HG03103 (cell line): Measurements from ENCODE around the gene ELAVL1.
"Not testable (repeated sequence)": the region's sequence is repeated elsewhere in the genome, so short reads cannot be mapped to it uniquely, and the experiment has no call there.

Source experiments
- ATAC-seq: cut with Tn5 transposase; IDR thresholded peaks from one replicate; pipeline ENCODE4 v1.9.1; 2021; ENCODE audit warnings: low read depth; ENCODE audit not compliant: unreplicated experiment

Gene ELAVL1

DNA sequence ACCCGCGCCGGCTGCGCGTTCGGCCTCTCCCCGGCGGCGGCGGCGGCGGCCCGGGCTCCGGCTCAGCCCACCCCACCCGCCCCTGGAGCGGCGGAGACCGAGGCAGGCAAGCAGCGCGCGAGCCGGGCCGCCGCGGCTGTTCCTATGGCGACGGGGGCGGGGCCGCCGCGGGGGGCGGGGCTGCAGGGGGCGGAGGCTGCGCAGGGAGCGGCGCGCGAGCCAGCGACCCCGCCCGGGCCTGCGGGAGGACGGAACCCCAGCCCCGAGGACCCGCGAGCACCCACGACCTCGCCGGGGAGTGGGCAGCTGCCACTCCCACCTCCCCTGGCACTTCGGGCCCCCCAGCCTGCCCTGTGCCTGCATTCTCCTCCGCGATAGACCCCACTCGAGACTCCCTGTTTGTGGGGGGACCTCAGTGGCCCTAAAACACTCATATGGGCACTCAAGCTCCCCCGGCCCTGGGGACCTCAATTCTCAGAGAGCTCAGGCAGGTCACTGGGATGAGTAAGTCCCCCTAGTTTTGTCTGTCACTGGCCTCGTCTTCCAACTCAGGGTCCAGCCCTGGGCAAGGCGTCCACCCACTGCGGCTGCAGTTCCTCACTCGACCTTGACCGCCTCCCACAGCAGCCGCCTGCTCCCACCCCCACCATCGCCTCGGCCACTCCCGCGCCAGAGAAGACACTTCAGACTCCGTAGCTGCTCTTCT lies 79.3 kb downstream of the ELAVL1 start, which contains the start of gene CTXN1:
CTXN1 (minus strand) TSS at position 115 of the 706 bp plus-strand sequence. CDS start 597 bp downstream, outside the sequence.
- no peak for ATAC-seq

- no peak for ATAC-seq
Measured at GRCh38 chr19:7925171-7925851, 80.1 kb downstream of the ELAVL1 start.

DNA sequence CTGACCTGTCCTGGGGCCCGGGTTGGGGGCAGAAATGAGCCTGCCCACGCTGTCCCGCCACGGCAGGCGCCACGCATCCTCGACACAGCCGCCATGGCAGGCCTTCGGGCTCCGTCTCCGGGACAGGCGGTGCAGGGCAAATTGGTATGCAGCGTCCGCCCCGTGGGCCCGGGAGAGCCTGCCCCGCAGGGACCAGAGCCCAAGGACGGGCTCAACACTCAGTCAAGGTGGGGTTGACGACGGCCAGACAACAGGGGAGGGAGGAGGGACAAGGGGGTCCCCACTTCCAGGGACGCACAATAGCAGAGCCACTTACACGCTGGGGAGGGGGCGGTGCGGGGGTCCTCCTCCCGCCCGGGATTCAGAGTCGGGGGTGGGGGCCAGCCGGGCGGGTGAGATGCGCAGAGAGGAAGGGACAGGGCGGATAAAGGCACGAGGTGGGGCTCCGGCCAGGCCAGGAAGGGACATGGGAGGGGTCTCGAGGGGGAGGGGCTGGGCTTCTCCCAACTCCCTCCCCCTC lies 80.7 kb downstream of the ELAVL1 start:
- ATAC-seq = no peak

DNA sequence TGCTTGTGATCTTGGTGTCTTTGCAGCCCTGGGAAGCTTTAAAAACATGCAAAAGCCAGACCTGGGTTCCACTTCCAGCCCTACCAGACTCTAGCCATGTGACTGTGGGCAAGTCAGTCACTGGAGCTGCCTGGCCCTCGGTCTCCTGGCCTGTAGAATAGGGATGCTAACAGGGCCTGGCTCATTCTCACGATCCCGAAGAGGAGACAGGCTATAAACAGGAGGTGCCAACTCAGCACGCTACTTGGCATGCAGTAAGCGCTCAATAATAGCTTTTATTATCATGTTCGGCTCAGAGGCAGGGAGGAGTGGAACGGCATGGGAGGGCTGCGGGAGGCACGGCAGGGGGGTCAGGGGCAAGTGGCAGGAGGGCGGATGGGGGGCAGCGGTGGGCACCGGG lies 81.2 kb downstream of the ELAVL1 start:
- ATAC-seq = no peak

DNA sequence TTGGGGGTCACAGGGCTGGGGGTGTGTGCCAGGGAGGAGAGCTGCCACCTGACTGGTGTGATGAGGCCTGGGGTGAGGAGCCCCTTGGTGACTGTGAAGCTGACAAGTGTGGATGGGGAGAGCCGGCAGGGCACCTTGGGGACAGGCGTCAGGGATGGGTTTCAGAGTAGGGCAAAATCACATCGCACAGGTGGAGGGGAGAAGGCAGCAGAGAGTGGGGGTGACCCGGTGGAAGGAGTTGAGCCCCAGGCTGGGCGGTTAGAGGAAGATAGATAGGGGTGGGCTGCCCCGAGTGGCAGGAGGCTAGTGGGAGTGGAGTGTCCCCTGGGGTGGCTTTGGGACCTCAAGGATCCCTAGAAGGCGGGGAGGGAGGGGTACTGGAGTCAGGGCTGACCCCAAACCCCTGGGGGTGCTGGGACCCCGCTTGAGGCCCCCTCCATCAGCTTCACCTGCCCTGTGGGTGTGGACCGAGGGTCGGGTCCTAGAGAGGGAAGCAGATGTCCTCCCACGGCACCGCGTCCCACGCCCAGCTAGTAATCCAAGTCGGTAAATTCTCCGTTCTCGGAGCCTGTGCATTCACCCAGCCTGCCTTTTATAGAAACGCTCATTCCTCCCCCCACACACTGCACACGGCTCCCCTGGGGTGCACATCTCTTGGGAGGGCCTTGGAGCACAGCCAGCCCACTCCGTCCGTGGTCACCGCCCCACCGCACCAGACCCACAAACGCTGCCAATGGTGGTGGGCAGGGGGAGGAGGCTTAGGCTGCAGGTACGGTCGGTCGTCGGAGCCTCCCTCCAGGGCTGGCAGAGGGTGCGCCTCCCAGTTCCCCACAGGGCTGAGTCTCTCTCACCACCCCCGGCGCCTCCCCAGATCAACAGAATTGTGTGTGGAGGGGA lies 81.9 kb downstream of the ELAVL1 start:
- ATAC-seq = no peak

DNA sequence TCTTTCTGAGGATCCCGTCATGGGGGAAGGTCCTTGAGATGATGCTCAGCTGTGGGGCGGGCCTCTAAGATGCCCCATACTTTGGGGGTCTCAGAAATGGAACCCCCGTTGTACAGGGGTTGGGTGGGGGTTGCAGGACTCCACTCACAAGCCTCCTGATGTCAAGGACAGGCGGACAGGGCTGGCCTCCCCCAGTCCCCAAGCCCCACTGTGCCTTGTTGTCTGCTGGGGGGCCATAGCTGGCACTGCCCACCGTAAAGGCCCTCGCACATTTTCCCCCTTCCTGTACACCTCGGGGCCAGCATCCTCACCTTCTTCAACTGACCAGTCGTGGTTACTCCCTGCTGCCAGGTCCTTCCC lies 82.6 kb downstream of the ELAVL1 start:
- no peak for ATAC-seq

DNA sequence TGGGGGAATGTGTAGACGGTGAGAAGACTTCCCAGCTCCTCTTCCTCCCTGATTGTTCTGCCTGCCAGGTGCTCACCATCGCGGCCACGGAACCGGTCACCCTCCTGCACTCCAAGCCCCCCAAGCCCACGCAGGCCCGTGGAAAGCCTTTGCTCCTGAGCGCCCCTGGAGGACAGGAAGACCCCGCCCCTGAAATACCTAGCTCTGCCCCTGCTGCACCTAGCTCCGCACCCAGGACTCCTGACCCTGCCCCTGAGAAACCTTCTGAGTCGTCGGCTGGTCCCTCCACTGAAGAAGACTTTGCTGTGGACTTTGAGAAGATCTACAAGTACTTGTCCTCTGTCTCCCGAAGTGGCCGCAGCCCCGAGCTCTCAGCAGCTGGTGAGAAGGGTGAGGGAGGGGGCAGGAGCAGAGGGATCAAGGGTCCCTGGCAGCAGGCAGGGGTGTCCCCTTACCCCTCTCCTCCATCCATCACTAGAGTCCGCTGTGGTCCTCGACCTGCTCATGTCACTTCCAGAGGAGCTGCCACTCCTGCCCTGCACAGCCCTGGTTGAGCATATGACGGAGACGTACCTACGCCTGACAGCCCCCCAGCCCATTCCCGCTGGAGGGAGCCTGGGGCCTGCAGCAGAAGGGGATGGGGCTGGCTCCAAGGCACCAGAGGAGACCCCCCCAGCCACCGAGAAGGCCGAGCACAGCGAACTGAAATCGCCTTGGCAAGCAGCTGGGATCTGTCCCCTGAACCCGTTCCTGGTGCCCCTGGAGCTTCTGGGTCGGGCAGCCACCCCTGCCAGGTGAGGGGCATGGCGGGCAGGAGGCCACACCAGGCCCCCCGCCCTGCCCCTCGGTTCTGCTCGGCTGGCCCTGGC lies 83.2 kb downstream of the ELAVL1 start:
- ATAC-seq = no peak

DNA sequence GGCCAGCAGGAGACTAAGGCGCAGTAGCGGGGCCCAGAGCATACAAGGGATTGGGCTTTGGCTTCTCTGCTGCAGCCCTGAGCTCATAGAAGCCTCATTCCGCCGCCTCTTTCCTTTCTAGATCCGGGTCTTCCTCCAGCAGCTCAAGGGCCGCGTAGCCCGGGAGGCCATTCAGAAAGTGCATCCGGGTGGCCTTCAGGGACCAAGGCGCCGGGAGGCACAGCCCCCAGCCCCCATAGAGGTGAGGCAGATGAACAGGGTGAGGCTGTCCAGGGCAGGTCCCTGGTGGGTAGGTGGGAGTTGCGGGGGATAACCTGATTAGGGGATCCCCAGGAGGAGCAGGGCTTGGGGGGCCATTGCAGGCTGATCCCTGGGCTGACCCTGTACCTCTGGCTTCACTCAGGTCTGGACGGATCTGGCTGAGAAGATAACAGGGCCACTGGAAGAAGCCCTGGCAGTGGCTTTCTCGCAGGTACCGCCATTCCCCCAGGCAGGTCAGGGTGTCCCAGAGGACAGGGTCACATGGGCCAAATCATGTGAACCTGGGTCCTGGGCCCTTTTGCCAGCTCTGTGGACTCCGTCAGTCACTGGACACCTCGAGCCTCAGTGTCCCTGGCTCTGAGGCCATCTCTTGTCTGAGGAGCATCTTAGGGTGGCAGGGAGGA lies 84.0 kb downstream of the ELAVL1 start:
- no peak for ATAC-seq

GRCh38 chr19:7920519-7921301 lies 84.7 kb downstream of the ELAVL1 start:
- ATAC-seq = peak; percentile 37

DNA sequence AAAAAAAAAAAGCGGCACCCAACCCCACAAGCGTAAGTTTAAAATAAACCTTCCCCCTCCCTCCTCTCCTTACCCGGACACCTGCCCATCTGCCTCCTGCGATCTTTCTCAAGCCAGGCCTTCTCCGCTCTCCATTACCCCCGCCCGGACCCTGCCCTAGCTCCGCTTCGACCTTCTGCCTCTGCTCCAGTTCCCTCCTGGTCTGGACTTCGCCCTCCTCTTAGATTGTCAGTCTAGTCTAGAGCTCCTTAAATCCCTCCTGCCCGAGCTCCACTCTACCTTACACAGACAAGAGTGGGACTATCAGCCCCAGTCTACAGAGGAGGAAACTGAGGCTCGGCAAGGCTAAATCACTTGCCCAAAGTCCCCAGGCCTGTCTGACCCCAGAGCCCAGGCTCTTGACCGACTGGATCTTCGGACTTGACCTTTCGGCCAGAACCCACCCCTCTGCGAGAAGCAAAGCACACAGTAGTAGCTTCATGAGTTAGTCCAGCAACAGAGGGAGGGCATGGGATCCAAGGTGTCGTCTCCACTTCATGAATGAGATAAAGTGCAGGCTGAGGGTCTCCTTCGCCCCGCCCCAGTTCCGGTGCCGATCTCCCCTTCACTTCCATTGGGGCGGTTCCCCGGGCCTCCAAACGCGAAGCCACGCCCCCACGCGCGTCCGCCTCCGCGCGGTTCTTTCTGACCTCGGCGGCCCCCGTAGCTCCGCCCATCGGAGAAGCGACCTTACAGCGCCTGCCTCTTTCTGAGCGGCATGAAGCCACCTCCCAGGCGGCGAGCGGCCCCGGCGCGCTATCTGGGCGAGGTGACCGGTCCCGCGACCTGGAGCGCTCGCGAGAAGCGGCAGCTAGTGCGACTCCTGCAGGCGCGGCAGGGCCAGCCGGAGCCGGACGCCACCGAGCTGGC lies 85.6 kb downstream of the ELAVL1 start, which contains the start of gene SNAPC2:
SNAPC2 (plus strand) TSS at position 729 of the 909 bp plus-strand sequence; CDS start at position 758, 29 bp downstream.
- peak; percentile 47 for ATAC-seq

DNA sequence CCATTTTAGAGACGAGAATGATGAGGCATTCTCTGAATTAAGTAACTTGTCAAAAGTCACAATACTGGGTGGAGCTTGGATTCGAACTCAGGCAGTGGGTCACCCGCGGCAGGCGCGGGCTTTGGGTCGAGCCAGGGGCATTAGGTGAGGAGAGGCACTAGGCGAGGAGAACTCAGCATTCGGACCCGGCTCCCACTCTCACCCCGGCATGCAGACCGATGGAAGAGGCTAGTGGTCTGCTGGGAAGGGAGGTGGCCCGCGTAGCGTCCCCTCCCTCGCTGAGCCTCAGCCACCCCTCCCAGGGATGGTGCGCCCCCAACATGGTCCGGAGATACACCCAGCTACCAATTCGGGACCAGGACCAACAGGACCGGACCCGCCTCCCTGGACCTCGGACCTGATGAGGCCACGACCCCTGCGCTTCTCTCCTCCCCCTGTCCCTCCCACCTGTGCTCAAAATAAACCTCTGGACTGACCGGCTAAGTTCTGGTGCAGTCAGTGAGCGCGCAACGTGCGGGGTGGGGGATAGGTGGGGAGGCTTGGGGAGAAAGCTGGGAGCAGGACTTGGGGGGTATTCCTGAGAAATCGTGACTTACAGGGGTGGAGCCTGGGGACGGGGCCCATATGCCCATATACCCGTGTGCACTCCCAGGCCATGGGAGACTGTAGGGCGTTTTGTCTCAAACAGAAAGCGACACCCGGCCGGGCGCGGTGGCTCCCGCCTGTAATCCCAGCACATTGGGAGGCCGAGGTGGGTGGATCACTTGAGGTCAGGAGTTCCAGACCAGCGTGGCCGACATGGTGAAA lies 86.6 kb downstream of the ELAVL1 start:
- ATAC-seq = no peak

- ATAC-seq = not testable (repeated sequence)
Measured at GRCh38 chr19:7918062-7918614, 87.3 kb downstream of the ELAVL1 start.

- no peak for ATAC-seq
Measured at GRCh38 chr19:7917267-7918061, 88.0 kb downstream of the ELAVL1 start.

DNA sequence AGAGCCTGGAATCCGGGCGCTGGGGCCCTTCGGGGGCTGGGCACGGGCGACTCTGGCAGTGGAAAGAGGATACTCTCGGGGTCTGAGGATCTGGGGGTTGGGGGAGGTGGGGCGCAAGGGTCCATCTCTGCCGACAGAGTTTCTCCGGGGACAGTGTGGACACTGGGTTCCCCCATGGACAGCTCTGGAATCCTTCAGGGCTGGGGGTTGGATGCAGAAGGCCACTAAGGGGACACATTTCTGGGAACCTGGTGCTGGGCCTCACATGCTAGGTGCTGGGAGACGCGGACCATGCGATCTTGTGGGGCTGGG lies 88.5 kb downstream of the ELAVL1 start:
- no peak for ATAC-seq

- no peak for ATAC-seq
Measured at GRCh38 chr19:7916103-7916954, 89.1 kb downstream of the ELAVL1 start.
